Left lung (tissue), 10 donors: ENCODE data around the gene HSFX3. TPM values are rescaled to one million over a fixed set of nuclear protein-coding genes. Genes with fewer than 3 reads are reported as not detected.

Source experiments
- ATAC-seq: fragments of 200-7000 bp; cut with Tn5 transposase; one replicate; pipeline ENCODE4 v1.9.1; 2020; ENCODE audit warnings: moderate library complexity
- DNase-seq, 4 donors: peaks; one replicate each; pipeline ENCODE4 v3.0.0-alpha.2; 2013 to 2020
- H3K27ac ChIP-seq, 2 donors: fragments of 200-600 bp; sonication (generic) in 1 of 2; one replicate each; pipeline versions ENCODE4 v1.5.0 to v1.8.0; 2020 to 2021
- H3K27me3 ChIP-seq, 2 donors: fragments of 200-600 bp; sonication (generic) in 1 of 2; one replicate each; pipeline versions ENCODE4 v1.5.0 to v1.8.0; 2020 to 2021
- H3K36me3 ChIP-seq, 2 donors: fragments of 200-600 bp; sonication (generic) in 1 of 2; one replicate each; pipeline versions ENCODE4 v1.5.0 to v1.8.0; 2020 to 2021
- H3K4me1 ChIP-seq, 2 donors: fragments of 200-600 bp; one replicate each; pipeline ENCODE4 v1.8.0; 2021
- H3K4me3 ChIP-seq, 2 donors: fragments of 200-600 bp; sonication (generic) in 1 of 2; one replicate each; pipeline versions ENCODE4 v1.5.0 to v1.8.0; 2020 to 2021; ENCODE audit warnings: mild to moderate bottlenecking in 1 of 2
- H3K9me3 ChIP-seq, 2 donors: fragments of 200-600 bp; sonication (generic) in 1 of 2; one replicate each; pipeline versions ENCODE4 v1.5.0 to v1.8.0; 2020 to 2021
- intact Hi-C, 2 donors: fragments of 100-400 bp; cut with DNase I; formaldehyde crosslinking; loops; one replicate each; pipeline versions ENCODE4 v1.11.2 to v1.14.2; 2022
- polyA plus RNA-seq, 6 donors: library from polyadenylated mRNA; unstranded; fragments of 120-200 nt; gene quantifications; one replicate each; pipeline ENCODE4 v1.2.1, GENCODE V29; 2013; ENCODE audit not compliant: insufficient read length in 6 of 6
- total RNA-seq, 2 donors: library from RNA; stranded (reverse); fragmentation: NEBNext Ultra II Directional; extraction: Animal tissue kit (Norgen Biotek cat#: 25700); gene quantifications; one replicate each; pipeline ENCODE4 v1.2.1, GENCODE V29; 2021
- TF ChIP-seq, protein P1 (sequence below), 2 donors: fragments of 200-600 bp; sonication (generic) in 1 of 2; IDR thresholded peaks; one replicate each; pipeline versions ENCODE4 v1.5.0 to v1.8.0; 2021; ENCODE audit warnings: antibody characterized with exemption in 2 of 2
- donor health status: DM: no; HTN: yes; CAD: no.
- donor health status: DM: no; HTN: no; CAD: no.

Gene HSFX3
- total and polyA plus RNA-seq, 8 donors = not detected

DNA sequence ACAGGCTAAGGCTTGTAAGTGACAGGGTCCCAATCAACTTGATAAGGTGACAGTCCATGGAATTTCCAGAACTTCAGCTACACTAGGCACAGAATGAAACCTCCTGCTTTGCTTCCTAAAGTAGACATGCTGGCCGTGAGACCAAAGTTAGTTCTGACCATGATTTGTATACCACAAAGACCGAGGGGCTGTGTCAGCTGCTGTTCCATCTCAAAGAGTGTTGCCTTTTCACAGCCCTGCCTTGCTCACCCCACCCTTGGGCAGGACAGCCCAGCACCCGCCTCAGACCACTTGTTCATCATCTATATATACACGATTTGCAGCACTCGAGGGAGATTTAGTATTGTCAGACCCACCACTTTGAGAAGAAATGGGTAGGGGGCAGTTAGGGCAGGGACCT lies 50.0 kb downstream of the HSFX3 start:
- TF ChIP-seq, protein P1, sequence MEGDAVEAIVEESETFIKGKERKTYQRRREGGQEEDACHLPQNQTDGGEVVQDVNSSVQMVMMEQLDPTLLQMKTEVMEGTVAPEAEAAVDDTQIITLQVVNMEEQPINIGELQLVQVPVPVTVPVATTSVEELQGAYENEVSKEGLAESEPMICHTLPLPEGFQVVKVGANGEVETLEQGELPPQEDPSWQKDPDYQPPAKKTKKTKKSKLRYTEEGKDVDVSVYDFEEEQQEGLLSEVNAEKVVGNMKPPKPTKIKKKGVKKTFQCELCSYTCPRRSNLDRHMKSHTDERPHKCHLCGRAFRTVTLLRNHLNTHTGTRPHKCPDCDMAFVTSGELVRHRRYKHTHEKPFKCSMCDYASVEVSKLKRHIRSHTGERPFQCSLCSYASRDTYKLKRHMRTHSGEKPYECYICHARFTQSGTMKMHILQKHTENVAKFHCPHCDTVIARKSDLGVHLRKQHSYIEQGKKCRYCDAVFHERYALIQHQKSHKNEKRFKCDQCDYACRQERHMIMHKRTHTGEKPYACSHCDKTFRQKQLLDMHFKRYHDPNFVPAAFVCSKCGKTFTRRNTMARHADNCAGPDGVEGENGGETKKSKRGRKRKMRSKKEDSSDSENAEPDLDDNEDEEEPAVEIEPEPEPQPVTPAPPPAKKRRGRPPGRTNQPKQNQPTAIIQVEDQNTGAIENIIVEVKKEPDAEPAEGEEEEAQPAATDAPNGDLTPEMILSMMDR (IDR thresholded peaks at IDR 0.05) = no peak
- H3K27ac ChIP-seq = no peak overlapping the region
- no peaks in the 10 kb centered on the region for H3K4me1 ChIP-seq
- no peaks in the 10 kb centered on the region for H3K9me3 ChIP-seq
- no peaks in the 10 kb centered on the region for H3K27me3 ChIP-seq
- intact Hi-C loops = no loop called here
- no peak for DNase-seq
- no peak overlapping the region for H3K4me3 ChIP-seq
- no peak for ATAC-seq
- peaks cover 0 to 74% of the 10 kb centered on the region in 2 donors for H3K36me3 ChIP-seq

DNA sequence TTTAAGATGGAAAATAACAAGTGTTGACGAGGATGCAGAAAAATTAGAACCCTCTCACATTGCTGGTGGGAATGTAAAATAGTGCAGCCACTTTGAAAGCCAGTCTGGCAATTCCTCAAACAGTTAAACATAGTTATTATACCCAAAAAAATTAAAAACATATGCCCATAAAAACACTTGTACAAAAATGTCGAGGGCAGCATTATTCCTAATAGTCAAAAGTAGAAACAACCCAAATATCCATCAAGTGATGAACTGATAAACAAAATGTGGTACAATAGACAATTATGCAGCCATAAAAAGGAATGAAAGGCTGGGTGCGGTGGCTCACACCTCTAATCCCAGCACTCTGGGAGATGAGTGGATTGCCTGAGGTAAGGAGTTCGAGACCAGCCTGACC lies 51.0 kb downstream of the HSFX3 start:
- no peak overlapping the region for H3K27ac ChIP-seq
- ATAC-seq = no peak
- TF ChIP-seq, protein P1 (IDR thresholded peaks at IDR 0.05) = no peak
- no peak for DNase-seq
- no peaks in the 10 kb centered on the region for H3K9me3 ChIP-seq
- H3K36me3 ChIP-seq = peaks cover 0 to 84% of the 10 kb centered on the region in 2 donors
- intact Hi-C loops = no loop called here
- no peaks in the 10 kb centered on the region for H3K4me1 ChIP-seq
- no peak overlapping the region for H3K4me3 ChIP-seq
- H3K27me3 ChIP-seq = no peaks in the 10 kb centered on the region

Other genes starting within 250 kb of the HSFX3 start
- 100 to 1,000 TPM; 113 to 120 TPM for gene IDS, start 44.6 kb downstream of the HSFX3 start, total RNA-seq
- 10 to 100 TPM; 30.1 to 39.9 (median 34.4) TPM for gene IDS, start 44.6 kb downstream of the HSFX3 start, polyA plus RNA-seq
- gene EOLA1, start 8.9 kb downstream of the HSFX3 start, total RNA-seq = 10 to 100 TPM; 16.0 to 18.7 TPM
- 10 to 100 TPM; 17.6 to 25.0 (median 19.0) TPM for gene EOLA1, start 8.9 kb downstream of the HSFX3 start, polyA plus RNA-seq
- gene MAGEA9B, start 37.5 kb upstream of the HSFX3 start, total RNA-seq = not detected
- gene MAGEA9B, start 37.5 kb upstream of the HSFX3 start, polyA plus RNA-seq = not detected
- under 1 TPM; 0.39 to 0.52 TPM for gene HSFX2, start 45.4 kb upstream of the HSFX3 start, total RNA-seq
- gene HSFX2, start 45.4 kb upstream of the HSFX3 start, polyA plus RNA-seq = 1 to 10 TPM in 1 of 6 donors, under 1 TPM in 5; 0.17 to 1.2 (median 0.50) TPM
- 10 to 100 TPM; 20.0 to 20.7 TPM for gene TMEM185A, start 81.9 kb upstream of the HSFX3 start, total RNA-seq
- 10 to 100 TPM; 38.4 to 41.6 (median 40.9) TPM for gene TMEM185A, start 81.9 kb upstream of the HSFX3 start, polyA plus RNA-seq
- gene MAGEA11, start 162.1 kb upstream of the HSFX3 start, total RNA-seq = not detected
- not detected for gene MAGEA11, start 162.1 kb upstream of the HSFX3 start, polyA plus RNA-seq
- gene HSFX1, start 224.1 kb upstream of the HSFX3 start, total RNA-seq = 1 to 10 TPM; 1.2 TPM
- 1 to 10 TPM; 1.4 to 2.7 (median 2.4) TPM for gene HSFX1, start 224.1 kb upstream of the HSFX3 start, polyA plus RNA-seq
- not detected for gene MAGEA9, start 232.0 kb upstream of the HSFX3 start, total RNA-seq
- not detected for gene MAGEA9, start 232.0 kb upstream of the HSFX3 start, polyA plus RNA-seq